ENCODE results near the gene PAWR. TPM values are rescaled to one million over a fixed set of nuclear protein-coding genes. Genes with fewer than 3 reads are reported as not detected.

PAWR gene
- total and polyA plus RNA-seq, 2 donors (not counting 3 experiments of a cell fraction or from before 2014, with no cell fraction given), result 18.3 to 154 TPM

GRCh38 chr12:79553863-79554574 lies 136.7 kb downstream of the PAWR start:
- TF ChIP-seq POLR2A (IDR thresholded peaks at IDR 0.05; ENCODE audit: low read depth, low read length) (no peak), MAX (IDR thresholded peaks at IDR 0.05; ENCODE audit: insufficient read depth, insufficient read length) (no peak), JUN (IDR thresholded peaks at IDR 0.05; ENCODE audit: borderline replicate concordance, insufficient read depth, insufficient read length, low read depth) (no peak), GATA2 (IDR thresholded peaks at IDR 0.05; ENCODE audit: insufficient read depth, insufficient read length, low read depth, low read length) (no peak), EZH2 (IDR thresholded peaks at IDR 0.05; ENCODE audit: borderline replicate concordance, low read depth, low read length, severe bottlenecking) (no peak), MYC (IDR thresholded peaks at IDR 0.05; ENCODE audit: low read depth, low read length) (no peak), POLR2AphosphoS5 (IDR thresholded peaks at IDR 0.05; ENCODE audit: insufficient read depth, low read depth, low read length) (no peak), FOS (IDR thresholded peaks at IDR 0.05; ENCODE audit: borderline replicate concordance, insufficient read depth, low read length) (no peak)
- TF ChIP-seq, protein P1, sequence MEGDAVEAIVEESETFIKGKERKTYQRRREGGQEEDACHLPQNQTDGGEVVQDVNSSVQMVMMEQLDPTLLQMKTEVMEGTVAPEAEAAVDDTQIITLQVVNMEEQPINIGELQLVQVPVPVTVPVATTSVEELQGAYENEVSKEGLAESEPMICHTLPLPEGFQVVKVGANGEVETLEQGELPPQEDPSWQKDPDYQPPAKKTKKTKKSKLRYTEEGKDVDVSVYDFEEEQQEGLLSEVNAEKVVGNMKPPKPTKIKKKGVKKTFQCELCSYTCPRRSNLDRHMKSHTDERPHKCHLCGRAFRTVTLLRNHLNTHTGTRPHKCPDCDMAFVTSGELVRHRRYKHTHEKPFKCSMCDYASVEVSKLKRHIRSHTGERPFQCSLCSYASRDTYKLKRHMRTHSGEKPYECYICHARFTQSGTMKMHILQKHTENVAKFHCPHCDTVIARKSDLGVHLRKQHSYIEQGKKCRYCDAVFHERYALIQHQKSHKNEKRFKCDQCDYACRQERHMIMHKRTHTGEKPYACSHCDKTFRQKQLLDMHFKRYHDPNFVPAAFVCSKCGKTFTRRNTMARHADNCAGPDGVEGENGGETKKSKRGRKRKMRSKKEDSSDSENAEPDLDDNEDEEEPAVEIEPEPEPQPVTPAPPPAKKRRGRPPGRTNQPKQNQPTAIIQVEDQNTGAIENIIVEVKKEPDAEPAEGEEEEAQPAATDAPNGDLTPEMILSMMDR (IDR thresholded peaks at IDR 0.05; ENCODE audit: extremely low read depth in 1 of 2, insufficient read depth in 1 of 2, low read depth in 1 of 2, low read length in 2 of 2), result no peak
- no peak for DNase-seq (ENCODE audit: low read depth, low spot score)
- Histone ChIP-seq H2AFZ (ENCODE audit: low read depth, low read length) (no peak overlapping the region), H3K4me1 (ENCODE audit: control insufficient read depth, extremely low read depth, insufficient read depth, low read length) (peaks cover 54% of the 10 kb centered on the region), H3K27ac (ENCODE audit: insufficient read depth, low read depth, low read length) (no peak overlapping the region), H3K9me1 (replicated peaks; ENCODE audit: control insufficient read depth, extremely low read depth, insufficient read depth, low read length) (no peaks in the 10 kb centered on the region), H3K9me3 (replicated peaks; ENCODE audit: control insufficient read depth, insufficient read depth, low read length) (no peaks in the 10 kb centered on the region), H3K9ac (replicated peaks; ENCODE audit: extremely low read depth, insufficient read depth, low read length) (no peak overlapping the region), H4K20me1 (replicated peaks; ENCODE audit: control insufficient read depth, extremely low read depth, insufficient read depth, low read length) (no peaks in the 10 kb centered on the region), H3K27me3 (ENCODE audit: control insufficient read depth in 2 of 2, insufficient read depth in 2 of 2, low read length in 2 of 2) (no peaks in the 10 kb centered on the region), H3K79me2 (ENCODE audit: control insufficient read depth, insufficient read depth, low read length) (no peaks in the 10 kb centered on the region), H3K4me3 (replicated peaks in 1 of 3; ENCODE audit: insufficient read depth in 1 of 3, low read depth in 1 of 3, low read length in 3 of 3) (no peak overlapping the region), H3K36me3 (ENCODE audit: control insufficient read depth in 2 of 2, extremely low read depth in 1 of 2, insufficient read depth in 2 of 2, low read length in 2 of 2) (peaks cover 3% of the 10 kb centered on the region in 2 experiments), H3K4me2 (ENCODE audit: insufficient read depth, low read length) (no peak overlapping the region)
- CTCF ChIA-PET, result interaction anchor here (1.3 to 4.0 kb wide), 4 partner anchors 12 to 639 kb away, joined by 3 to 23 read pairs (median 4); no protein-coding TSS in a partner anchor
- FAIRE-seq, result no peak
- no TSS peak for BruUV-seq (replicated peaks)
- dilution Hi-C loops (cut with MboI; ENCODE audit: extremely low pct_ligation_motif_present, low sequenced_read_pairs) (no loop called here), intact Hi-C loops (cut with micrococcal nuclease) (loop anchor here (2.0 to 10.0 kb wide), 2 partner anchors 291 to 717 kb away; no protein-coding TSS in a partner anchor)
- POLR2A ChIA-PET, result no interaction called here

All from endothelial cell of umbilical vein (primary cell).